ENCODE data around the gene DTNB. TPM values are rescaled to one million over a fixed set of nuclear protein-coding genes. Genes with fewer than 3 reads are reported as not detected.
A peak's percentile ranks its signal among the peaks of the same experiment; 100 is the strongest.

The DTNB gene
- polyA plus RNA-seq, 1 of the 3 experiments (the other 2 are of a cell fraction) = 15.3 TPM

- TF ChIP-seq ZBTB33 (IDR thresholded peaks at IDR 0.05; ENCODE audit: borderline replicate concordance, low read depth) (peak; percentile 40; the same call in 1 of the 2 replicates), REST (IDR thresholded peaks at IDR 0.05; ENCODE audit: low read depth, low read length) (no peak), NRF1 (IDR thresholded peaks at IDR 0.05; ENCODE audit: low read depth, low read length) (no peak)
- TF ChIP-seq, protein P1, sequence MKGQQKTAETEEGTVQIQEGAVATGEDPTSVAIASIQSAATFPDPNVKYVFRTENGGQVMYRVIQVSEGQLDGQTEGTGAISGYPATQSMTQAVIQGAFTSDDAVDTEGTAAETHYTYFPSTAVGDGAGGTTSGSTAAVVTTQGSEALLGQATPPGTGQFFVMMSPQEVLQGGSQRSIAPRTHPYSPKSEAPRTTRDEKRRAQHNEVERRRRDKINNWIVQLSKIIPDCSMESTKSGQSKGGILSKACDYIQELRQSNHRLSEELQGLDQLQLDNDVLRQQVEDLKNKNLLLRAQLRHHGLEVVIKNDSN (IDR thresholded peaks at IDR 0.05; ENCODE audit: borderline replicate concordance, low read depth) = no peak
These were observed 54.7 kb downstream of the DTNB start (continued) for GRCh38 chr2:25618676-25619075.

- Histone ChIP-seq H4K20me1 (ENCODE audit: insufficient read depth) (no peaks in the 10 kb centered on the region; the same call in 1 of the 2 replicates), H2AFZ (ENCODE audit: low read depth) (no peak overlapping the region; the same call in 1 of the 2 replicates), H3K4me1 (ENCODE audit: control insufficient read depth in 1 of 2, insufficient read depth in 2 of 2, low read depth in 1 of 2, low read length in 1 of 2) (peaks cover 0 to 16% of the 10 kb centered on the region in 2 experiments; a peak in 3 of 4 replicates), H3K9me3 (no peaks in the 10 kb centered on the region), H3F3A (replicated peaks; ENCODE audit: insufficient read depth) (peaks cover 30% of the 10 kb centered on the region), H3K4me2 (peak overlapping the region; percentile 76), H3K27me3 (ENCODE audit: insufficient read depth) (no peaks in the 10 kb centered on the region), H3K27ac (ENCODE audit: low read depth in 2 of 2, low read length in 1 of 2) (peak overlapping the region; percentile 73 to 99; a peak in 3 of 4 replicates), H3K4me3 (ENCODE audit: low read depth in 2 of 2, low read length in 1 of 2) (peak overlapping the region in 1 of 2 experiments; percentile 49; a peak in 2 of 4 replicates), H3K9ac (peak overlapping the region; percentile 70), H3K79me2 (ENCODE audit: insufficient read depth) (no peaks in the 10 kb centered on the region), H3K36me3 (replicated peaks in 1 of 2; ENCODE audit: control insufficient read depth in 1 of 2, insufficient read depth in 2 of 2, low read length in 1 of 2) (peaks cover 0 to 5% of the 10 kb centered on the region in 2 experiments), H3K9me2 (no peaks in the 10 kb centered on the region)
- 57% methylated on average over 7 of the region's 7 CpGs for WGBS (ENCODE audit: low lambda C conversion rate)
- ChIA-PET POLR2A (no interaction called here), CTCF (interaction anchor here (0.7 to 2.1 kb wide), 5 partner anchors 10 to 82 kb away, joined by 3 to 15 read pairs (median 3); no protein-coding TSS in a partner anchor)
- DNase-seq = no peak
- peak in 1 of 2 experiments; percentile 50; a peak in 1 of 4 replicates for TF ChIP-seq EP300 (IDR thresholded peaks at IDR 0.05; ENCODE audit: borderline replicate concordance in 1 of 2, low read depth in 1 of 2, low read length in 1 of 2)
- TF ChIP-seq SMC3 (IDR thresholded peaks at IDR 0.05; ENCODE audit: low read depth, low read length) = no peak
- no peak; the same call in 1 of the 2 replicates for TF ChIP-seq PBX3 (IDR thresholded peaks at IDR 0.05)
- TF ChIP-seq TEAD4 (IDR thresholded peaks at IDR 0.05; ENCODE audit: borderline replicate concordance, insufficient read depth) = peak; percentile 56; the same call in 1 of the 2 replicates
- TF ChIP-seq MAX (IDR thresholded peaks at IDR 0.05; ENCODE audit: low read depth) = peak; percentile 24; the same call in 1 of the 2 replicates
- no peak for TF ChIP-seq CHD2 (IDR thresholded peaks at IDR 0.05; ENCODE audit: low read length, partially characterized antibody)
- TF ChIP-seq MXI1 (IDR thresholded peaks at IDR 0.05; ENCODE audit: low read depth, low read length) = no peak
- TF ChIP-seq RAD21 (IDR thresholded peaks at IDR 0.05; ENCODE audit: low read length) = no peak
- TF ChIP-seq IRF3 (IDR thresholded peaks at IDR 0.05; ENCODE audit: low read depth, low read length) = no peak
- TF ChIP-seq USF2 (IDR thresholded peaks at IDR 0.05; ENCODE audit: borderline replicate concordance, low read depth, low read length) = no peak
- TF ChIP-seq YY1 (IDR thresholded peaks at IDR 0.05; ENCODE audit: low read depth) = no peak
- no peak; the same call in 1 of the 2 replicates for TF ChIP-seq RXRA (IDR thresholded peaks at IDR 0.05; ENCODE audit: borderline replicate concordance, low read depth)
- no peak for TF ChIP-seq SIN3A (IDR thresholded peaks at IDR 0.05; ENCODE audit: borderline replicate concordance, low read depth, low read length)
- no peak for TF ChIP-seq GATA2 (CRISPR knock-in tag; IDR thresholded peaks at IDR 0.05)
- TF ChIP-seq NFIC (IDR thresholded peaks at IDR 0.05; ENCODE audit: borderline replicate concordance) = peak; percentile 95
- peak; percentile 4; the same call in 1 of the 2 replicates for TF ChIP-seq ELF1 (IDR thresholded peaks at IDR 0.05)
These were observed 55.3 kb downstream of the DTNB start for GRCh38 chr2:25617948-25618646.

Data from SK-N-SH (cell line).